Measurements from ENCODE around the gene PHF11. TPM values are rescaled to one million over a fixed set of nuclear protein-coding genes. Genes with fewer than 3 reads are reported as not detected.
A peak's percentile ranks its signal among the peaks of the same experiment; 100 is the strongest.

Gene PHF11
- total RNA-seq, 2 donors from 2014 or later: 22.7 to 30.1 TPM

DNA sequence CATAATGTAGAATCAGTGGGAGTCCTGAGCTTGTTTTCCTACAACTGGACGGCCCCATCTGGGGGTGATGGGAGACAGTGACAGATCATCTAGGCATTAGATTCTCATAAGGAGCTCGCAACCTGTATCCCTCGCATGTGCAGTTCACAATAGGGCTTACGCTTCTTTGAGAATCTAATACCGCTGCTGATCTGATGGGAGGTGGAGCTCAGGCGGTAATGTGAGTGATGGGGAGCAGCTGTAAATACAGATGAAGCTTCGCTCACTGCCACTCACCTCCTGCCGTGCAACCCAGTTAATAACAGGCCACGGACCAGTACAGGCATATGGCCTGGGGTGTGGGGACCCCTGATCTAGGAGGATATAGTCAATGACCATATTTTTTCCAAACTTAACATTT, 50.8 kb downstream of the PHF11 start:
- DNase-seq (no peak), ATAC-seq (no peak)
- intact Hi-C loops (cut with DNase I): no loop called here
- H3K4me1 ChIP-seq: no peaks in the 10 kb centered on the region
- 93 to 98% methylated on average over 9 of the region's 9 CpGs for WGBS, 2 donors
- H3K36me3 ChIP-seq (replicated peaks in 1 of 2; ENCODE audit: insufficient read depth in 1 of 2, low read depth in 2 of 2): peaks cover 0 to 11% of the 10 kb centered on the region in 2 donors
- no peak overlapping the region for H3K27ac ChIP-seq
- no peak overlapping the region for H3K4me3 ChIP-seq
- H3K9me3 ChIP-seq: no peaks in the 10 kb centered on the region
- no peaks in the 10 kb centered on the region for H3K27me3 ChIP-seq
- no peak for TF ChIP-seq POLR2A (IDR thresholded peaks at IDR 0.05)
- TF ChIP-seq, protein P1, sequence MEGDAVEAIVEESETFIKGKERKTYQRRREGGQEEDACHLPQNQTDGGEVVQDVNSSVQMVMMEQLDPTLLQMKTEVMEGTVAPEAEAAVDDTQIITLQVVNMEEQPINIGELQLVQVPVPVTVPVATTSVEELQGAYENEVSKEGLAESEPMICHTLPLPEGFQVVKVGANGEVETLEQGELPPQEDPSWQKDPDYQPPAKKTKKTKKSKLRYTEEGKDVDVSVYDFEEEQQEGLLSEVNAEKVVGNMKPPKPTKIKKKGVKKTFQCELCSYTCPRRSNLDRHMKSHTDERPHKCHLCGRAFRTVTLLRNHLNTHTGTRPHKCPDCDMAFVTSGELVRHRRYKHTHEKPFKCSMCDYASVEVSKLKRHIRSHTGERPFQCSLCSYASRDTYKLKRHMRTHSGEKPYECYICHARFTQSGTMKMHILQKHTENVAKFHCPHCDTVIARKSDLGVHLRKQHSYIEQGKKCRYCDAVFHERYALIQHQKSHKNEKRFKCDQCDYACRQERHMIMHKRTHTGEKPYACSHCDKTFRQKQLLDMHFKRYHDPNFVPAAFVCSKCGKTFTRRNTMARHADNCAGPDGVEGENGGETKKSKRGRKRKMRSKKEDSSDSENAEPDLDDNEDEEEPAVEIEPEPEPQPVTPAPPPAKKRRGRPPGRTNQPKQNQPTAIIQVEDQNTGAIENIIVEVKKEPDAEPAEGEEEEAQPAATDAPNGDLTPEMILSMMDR (IDR thresholded peaks at IDR 0.05): no peak

DNA sequence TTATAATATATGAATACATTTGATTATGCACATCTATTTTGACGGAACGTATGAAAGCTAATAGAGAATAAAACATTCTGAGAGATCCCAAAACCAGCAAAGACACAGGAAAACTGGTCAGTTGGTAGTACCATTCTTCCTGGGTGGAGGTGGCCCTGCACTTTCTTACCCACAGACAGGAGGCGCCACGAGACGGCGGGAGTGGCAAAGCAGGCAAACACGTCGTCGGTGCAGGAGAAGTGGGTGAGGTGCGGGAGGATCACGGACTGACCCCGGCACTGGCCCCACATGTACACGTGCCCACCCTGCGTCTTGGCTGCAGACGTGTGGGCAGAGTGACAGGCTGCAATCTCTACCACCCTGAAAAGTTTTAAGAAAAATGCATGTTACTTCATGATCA, 53.5 kb downstream of the PHF11 start:
- H3K36me3 ChIP-seq (replicated peaks in 1 of 2; ENCODE audit: insufficient read depth in 1 of 2, low read depth in 2 of 2): peaks cover 0 to 6% of the 10 kb centered on the region in 2 donors
- intact Hi-C loops (cut with DNase I): no loop called here
- H3K9me3 ChIP-seq: no peaks in the 10 kb centered on the region
- no peak overlapping the region for H3K4me3 ChIP-seq
- DNase-seq (peak; percentile 16 to 59 (median 28)), ATAC-seq (no peak)
- no peak for TF ChIP-seq POLR2A (IDR thresholded peaks at IDR 0.05)
- TF ChIP-seq, protein P1 (IDR thresholded peaks at IDR 0.05): peak in 6 of 7 experiments; percentile 13 to 55 (median 32)
- no peaks in the 10 kb centered on the region for H3K27me3 ChIP-seq
- WGBS, 2 donors: 77 to 85% methylated on average over 7 to 15 of the region's 15 CpGs
- H3K27ac ChIP-seq: no peak overlapping the region
- no peaks in the 10 kb centered on the region for H3K4me1 ChIP-seq

DNA sequence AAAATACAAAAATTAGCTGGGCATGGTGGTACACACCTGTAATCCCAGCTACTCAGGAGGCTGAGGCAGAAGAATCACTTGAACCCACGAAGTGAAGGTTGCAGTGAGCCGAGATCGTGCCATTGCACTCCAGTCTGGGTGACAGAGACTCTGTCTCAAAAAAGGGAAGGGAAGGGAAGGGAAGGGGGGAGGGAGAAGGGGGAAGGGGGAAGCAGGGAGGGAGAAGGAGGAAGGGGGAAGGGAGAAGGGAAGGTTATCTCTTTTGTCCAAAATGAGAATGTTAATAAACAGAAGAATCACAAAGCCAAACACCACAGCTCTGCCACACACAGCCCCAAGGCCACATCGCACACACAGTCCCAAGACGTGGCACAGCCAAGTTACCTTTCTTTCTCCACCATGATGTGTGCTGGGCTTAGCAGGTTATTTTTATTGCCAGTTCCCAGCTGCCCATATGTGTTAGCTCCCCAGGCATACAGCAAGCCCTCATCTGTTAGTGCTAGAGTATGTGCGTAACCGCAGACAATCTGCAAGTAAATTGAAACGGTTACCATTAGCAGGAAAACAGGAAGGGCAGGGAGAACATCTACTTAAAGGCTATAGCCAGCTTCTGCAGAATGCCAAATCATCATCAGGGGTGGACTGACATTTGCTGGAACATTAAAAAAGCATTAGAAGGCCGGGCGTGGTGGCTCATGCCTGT, 55.3 kb downstream of the PHF11 start:
- H3K4me1 ChIP-seq: no peaks in the 10 kb centered on the region
- 79 to 85% methylated on average over 9 to 10 of the region's 10 CpGs for WGBS, 2 donors
- peaks cover 0 to 8% of the 10 kb centered on the region in 2 donors for H3K36me3 ChIP-seq (replicated peaks in 1 of 2; ENCODE audit: insufficient read depth in 1 of 2, low read depth in 2 of 2)
- ATAC-seq: no peak
- H3K9me3 ChIP-seq: no peaks in the 10 kb centered on the region
- intact Hi-C loops (cut with DNase I): no loop called here
- H3K27ac ChIP-seq: no peak overlapping the region
- DNase-seq: no peak
- TF ChIP-seq, protein P1 (IDR thresholded peaks at IDR 0.05): no peak
- TF ChIP-seq POLR2A (IDR thresholded peaks at IDR 0.05): no peak
- H3K27me3 ChIP-seq: no peaks in the 10 kb centered on the region
- no peak overlapping the region for H3K4me3 ChIP-seq

DNA sequence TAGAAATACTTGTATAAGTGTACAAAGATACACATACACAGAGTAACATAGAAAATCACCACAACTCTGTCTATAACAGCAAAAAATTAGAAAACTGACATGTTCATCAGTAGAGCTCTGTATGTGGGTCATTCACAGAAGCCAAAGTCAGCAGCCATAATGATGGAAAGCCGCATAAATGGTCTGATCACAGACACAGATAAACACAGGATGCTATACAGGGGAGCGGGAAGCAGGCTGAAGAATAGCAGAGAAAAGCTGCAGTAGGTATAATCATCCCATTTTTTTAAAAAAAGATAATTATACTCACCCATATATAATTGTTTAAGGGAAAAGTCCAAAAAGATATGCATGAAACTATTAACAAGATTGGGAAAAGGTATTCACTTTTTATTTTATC, 58.1 kb downstream of the PHF11 start:
- H3K4me1 ChIP-seq: no peaks in the 10 kb centered on the region
- DNase-seq: no peak
- TF ChIP-seq POLR2A (IDR thresholded peaks at IDR 0.05): no peak
- TF ChIP-seq, protein P1 (IDR thresholded peaks at IDR 0.05): no peak
- intact Hi-C loops (cut with DNase I): no loop called here
- 97 to 100% methylated on average over 2 of the region's 2 CpGs for WGBS, 2 donors
- no peak for ATAC-seq
- H3K27ac ChIP-seq: no peak overlapping the region
- H3K36me3 ChIP-seq (replicated peaks in 1 of 2; ENCODE audit: insufficient read depth in 1 of 2, low read depth in 2 of 2): peaks cover 0 to 7% of the 10 kb centered on the region in 2 donors
- H3K9me3 ChIP-seq: no peaks in the 10 kb centered on the region
- H3K4me3 ChIP-seq: no peak overlapping the region
- no peaks in the 10 kb centered on the region for H3K27me3 ChIP-seq

DNA sequence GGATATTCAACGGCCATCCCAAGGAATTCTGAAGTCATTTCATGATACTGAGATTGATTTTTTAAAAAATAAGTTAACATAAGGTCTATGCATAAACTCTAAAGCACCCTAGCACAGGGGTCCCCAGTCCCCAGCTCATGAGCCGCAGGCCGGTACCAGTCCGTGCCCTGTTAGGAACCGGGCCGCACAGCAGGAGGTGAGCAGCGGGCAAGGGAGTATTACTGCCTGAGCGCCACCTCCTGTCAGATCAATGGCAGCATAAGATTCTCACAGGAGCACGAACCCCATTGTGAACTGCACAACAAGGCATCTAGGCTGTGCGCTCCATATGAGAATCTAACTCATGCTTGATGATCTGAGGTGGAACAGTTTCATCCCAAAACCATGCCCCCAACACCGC, 58.6 kb downstream of the PHF11 start:
- DNase-seq (no peak), ATAC-seq (no peak)
- Histone ChIP-seq H3K4me1 (no peaks in the 10 kb centered on the region), H3K4me3 (no peak overlapping the region), H3K36me3 (replicated peaks in 1 of 2; ENCODE audit: insufficient read depth in 1 of 2, low read depth in 2 of 2) (peaks cover 0 to 10% of the 10 kb centered on the region in 2 donors), H3K27me3 (no peaks in the 10 kb centered on the region), H3K27ac (no peak overlapping the region), H3K9me3 (no peaks in the 10 kb centered on the region)
- WGBS, 2 donors: 87 to 89% methylated on average over 11 of the region's 11 CpGs
- intact Hi-C loops (cut with DNase I): no loop called here
- TF ChIP-seq POLR2A (IDR thresholded peaks at IDR 0.05): no peak
- TF ChIP-seq, protein P1 (IDR thresholded peaks at IDR 0.05): no peak
